H9 (cell line): ENCODE results near the gene BCL11B. TPM values are rescaled to one million over a fixed set of nuclear protein-coding genes. Genes with fewer than 3 reads are reported as not detected.
A peak's percentile ranks its signal among the peaks of the same experiment; 100 is the strongest.

Experiments
- DNase-seq: peaks from one replicate; pipeline ENCODE4 v3.0.0-alpha.2; 2017
- H2AFZ ChIP-seq: one replicate; pipeline ENCODE4 v1.6.1; 2013; ENCODE audit warnings: mild to moderate bottlenecking, low read length, control low read depth, moderate library complexity
- H2AK5ac ChIP-seq: 2 replicates; pipeline ENCODE4 v1.6.1; 2013; ENCODE audit warnings: low read length, control low read depth, mixed read lengths; ENCODE audit not compliant: insufficient read length
- H2BK120ac ChIP-seq: one replicate; pipeline ENCODE4 v1.6.1; 2013; ENCODE audit warnings: low read depth, mild to moderate bottlenecking, low read length, control low read depth, inconsistent platforms; ENCODE audit not compliant: poor library complexity, severe bottlenecking
- H2BK12ac ChIP-seq: 2 replicates; pipeline ENCODE4 v1.6.1; 2013; ENCODE audit warnings: low read length, control low read depth, mixed read lengths, low read depth; ENCODE audit not compliant: insufficient read length
- H2BK15ac ChIP-seq: 2 replicates; pipeline ENCODE4 v1.6.1; 2013; ENCODE audit warnings: low read depth, low read length, control low read depth
- H2BK20ac ChIP-seq: one replicate; pipeline ENCODE4 v1.6.1; 2013; ENCODE audit warnings: low read depth, mild to moderate bottlenecking, low read length, control low read depth, inconsistent platforms; ENCODE audit not compliant: poor library complexity, severe bottlenecking
- H2BK5ac ChIP-seq: 2 replicates; pipeline ENCODE4 v1.6.1; 2013; ENCODE audit warnings: low read length, control low read depth, mixed read lengths; ENCODE audit not compliant: insufficient read length
- H3K14ac ChIP-seq: 2 replicates; pipeline ENCODE4 v1.6.1; 2013; ENCODE audit warnings: low read length, control low read depth; ENCODE audit not compliant: insufficient read depth
- H3K18ac ChIP-seq: 2 replicates; pipeline ENCODE4 v1.6.1; 2013; ENCODE audit warnings: low read depth, mild to moderate bottlenecking, mixed read lengths, low read length, control low read depth; ENCODE audit not compliant: insufficient read length
- H3K23ac ChIP-seq: 2 replicates; pipeline ENCODE4 v1.6.1; 2013; ENCODE audit warnings: low read length, control low read depth, mixed read lengths, low read depth; ENCODE audit not compliant: insufficient read length
- H3K23me2 ChIP-seq: 2 replicates; pipeline ENCODE4 v1.6.1; 2013; ENCODE audit warnings: low read depth, mild to moderate bottlenecking, mixed read lengths, low read length, control low read depth; ENCODE audit not compliant: insufficient read length, poor library complexity, severe bottlenecking
- H3K27ac ChIP-seq: 2 replicates; pipeline ENCODE4 v1.5.1; 2013; ENCODE audit warnings: low read length, control low read depth, mixed read lengths, low read depth; ENCODE audit not compliant: insufficient read length
- H3K27me3 ChIP-seq: 2 replicates; pipeline ENCODE4 v1.6.1; 2013; ENCODE audit warnings: low read length, control low read depth, inconsistent platforms; ENCODE audit not compliant: insufficient read depth
- H3K4ac ChIP-seq: 2 replicates; pipeline ENCODE4 v1.6.1; 2013; ENCODE audit warnings: low read depth, mild to moderate bottlenecking, control low read depth, inconsistent platforms, low read length, moderate library complexity
- H3K4me1 ChIP-seq: 2 replicates; pipeline ENCODE4 v1.6.1; 2013; ENCODE audit warnings: low read length, control low read depth, inconsistent platforms; ENCODE audit not compliant: insufficient read depth
- H3K4me2 ChIP-seq: 2 replicates; pipeline ENCODE4 v1.6.1; 2013; ENCODE audit warnings: low read length, control low read depth, mixed read lengths; ENCODE audit not compliant: insufficient read length, insufficient read depth
- H3K56ac ChIP-seq: 2 replicates; pipeline ENCODE4 v1.6.1; 2013; ENCODE audit warnings: low read depth, mild to moderate bottlenecking, mixed read lengths, low read length, control low read depth; ENCODE audit not compliant: insufficient read length
- H3K79me1 ChIP-seq: 2 replicates; pipeline ENCODE4 v1.6.1; 2013; ENCODE audit warnings: low read depth, mild to moderate bottlenecking, moderate library complexity, low read length, control low read depth, inconsistent platforms; ENCODE audit not compliant: insufficient read depth, poor library complexity, severe bottlenecking
- H3K79me2 ChIP-seq: 2 replicates; pipeline ENCODE4 v1.6.1; 2013; ENCODE audit warnings: low read length, control low read depth, inconsistent platforms; ENCODE audit not compliant: insufficient read depth
- H3K9ac ChIP-seq: 2 replicates; pipeline ENCODE4 v1.6.1; 2013; ENCODE audit warnings: low read length, control low read depth, mixed read lengths; ENCODE audit not compliant: insufficient read length; ENCODE audit errors: extremely low read depth
- H3K9me3 ChIP-seq: one replicate; pipeline ENCODE4 v1.6.1; 2013; ENCODE audit warnings: low read depth, low read length, inconsistent platforms; ENCODE audit not compliant: control insufficient read depth
- H3T11ph ChIP-seq: one replicate; pipeline ENCODE4 v1.6.1; 2013; ENCODE audit warnings: mild to moderate bottlenecking, low read length, control low read depth, inconsistent platforms
- H4K20me1 ChIP-seq: one replicate; pipeline ENCODE4 v1.6.1; 2013; ENCODE audit not compliant: control insufficient read depth, insufficient read length, insufficient read depth
- H4K5ac ChIP-seq: 2 replicates; pipeline ENCODE4 v1.6.1; 2013; ENCODE audit warnings: low read depth, mild to moderate bottlenecking, mixed read lengths, low read length, control low read depth; ENCODE audit not compliant: insufficient read length
- H4K8ac ChIP-seq: replicated peaks from 2 replicates; pipeline ENCODE4 v1.6.1; 2013; ENCODE audit warnings: low read length, control low read depth, mixed read lengths, low read depth; ENCODE audit not compliant: insufficient read length
- H4K91ac ChIP-seq: 2 replicates; pipeline ENCODE4 v1.6.1; 2013; ENCODE audit warnings: low read depth, mild to moderate bottlenecking, moderate library complexity, mixed read lengths, low read length, control low read depth; ENCODE audit not compliant: insufficient read length
- H3K27ac Mint-ChIP-seq, 3 experiments: 2 replicates in 2 of 3; 3 replicates in 1 of 3; pipeline ENCODE4 v1.8.0; 2020 to 2021; ENCODE audit warnings: mixed read lengths in 3 of 3, mild to moderate bottlenecking in 1 of 3, moderate library complexity in 1 of 3
- H3K27me3 Mint-ChIP-seq: 2 replicates; pipeline ENCODE4 v1.8.0; 2021; ENCODE audit warnings: low read depth, mild to moderate bottlenecking, moderate library complexity, mixed read lengths
- H3K36me3 Mint-ChIP-seq, 3 experiments: 2 replicates in 2 of 3; 3 replicates in 1 of 3; pipeline ENCODE4 v1.8.0; 2020 to 2021; ENCODE audit warnings: low read depth in 3 of 3, mixed read lengths in 3 of 3; ENCODE audit not compliant: insufficient read depth in 1 of 3
- H3K4me1 Mint-ChIP-seq, 2 experiments: 2 replicates each; pipeline ENCODE4 v1.8.0; 2020; ENCODE audit warnings: mixed read lengths in 2 of 2
- H3K4me3 Mint-ChIP-seq, 2 experiments: 2 replicates in 1 of 2; 3 replicates in 1 of 2; pipeline ENCODE4 v1.8.0; 2020 to 2021; ENCODE audit warnings: mild to moderate bottlenecking in 2 of 2, mixed read lengths in 2 of 2, moderate library complexity in 1 of 2
- H3K9me3 Mint-ChIP-seq, 2 experiments: 2 replicates in 1 of 2; 3 replicates in 1 of 2; pipeline ENCODE4 v1.8.0; 2020; ENCODE audit warnings: mild to moderate bottlenecking in 2 of 2, mixed read lengths in 2 of 2, moderate library complexity in 1 of 2
- CTCF ChIP-seq: fragments of 200-600 bp; sonication (generic); conservative IDR thresholded peaks from 3 replicates; pipeline ENCODE4 v1.8.0; 2021; ENCODE audit warnings: antibody characterized with exemption, mild to moderate bottlenecking
- WGBS: extraction: QIAGEN DNeasy Blood & Tissue Kit; methylation state at CpG from one replicate; pipeline ENCODE4 v1.1.7; 2013; ENCODE audit warnings: missing lambda C conversion rate, low lambda C conversion rate, mixed read lengths; ENCODE audit not compliant: insufficient read length; ENCODE audit errors: extremely low coverage; 5-methylcytosine and 5-hydroxymethylcytosine counted together
- total RNA-seq: library from RNA; stranded (reverse); gene quantifications from 2 replicates; pipeline ENCODE4 v1.2.1, GENCODE V29; 2021

BCL11B gene
- total RNA-seq, 1 experiment from 2014 or later: 4.9 TPM

- Histone ChIP-seq H3K79me2 (no peaks in the 10 kb centered on the region), H3K27me3 (no peaks in the 10 kb centered on the region), H4K8ac (no peak overlapping the region), H2AK5ac (no peak overlapping the region), H2AFZ (no peak overlapping the region), H2BK20ac (no peak overlapping the region), H3K4me2 (no peak overlapping the region), H3K23ac (no peak overlapping the region), H3T11ph (no peak overlapping the region), H3K4me1 (no peaks in the 10 kb centered on the region; the same call in 1 of the 2 replicates), H2BK12ac (no peak overlapping the region), H4K20me1 (no peaks in the 10 kb centered on the region), H2BK15ac (no peak overlapping the region), H3K23me2 (no peaks in the 10 kb centered on the region), H4K5ac (no peak overlapping the region), H2BK120ac (no peak overlapping the region), H3K9ac (no peak overlapping the region), H3K79me1 (no peaks in the 10 kb centered on the region), H2BK5ac (no peak overlapping the region), H3K4ac (no peak overlapping the region), H3K14ac (no peak overlapping the region), H3K9me3 (no peaks in the 10 kb centered on the region), H3K18ac (no peak overlapping the region), H3K27ac (no peak overlapping the region), H4K91ac (no peak overlapping the region), H3K56ac (no peak overlapping the region)
- no peak for DNase-seq
- Mint-ChIP-seq H3K4me1 (peaks cover 10 to 13% of the 10 kb centered on the region in 2 experiments), H3K9me3 (no peaks in the 10 kb centered on the region), H3K36me3 (no peaks in the 10 kb centered on the region), H3K27me3 (peaks cover 6% of the 10 kb centered on the region), H3K27ac (peak overlapping the region in 1 of 3 experiments; percentile 78; a peak in 1 of 7 replicates), H3K4me3 (no peak overlapping the region)
- TF ChIP-seq CTCF: no peak
- no CpG with 5 or more reads among the region's 13 CpGs for WGBS
These were observed 15.4 kb upstream of the BCL11B start for GRCh38 chr14:99287269-99287942.
